Erythroblast (primary cell): ENCODE measurements around the gene TACR2.

Source experiments
- GATA1 ChIP-seq: IDR thresholded peaks from 2 replicates; pipeline ENCODE4 v1.6.1; 2011; ENCODE audit warnings: low read depth, mild to moderate bottlenecking, control low read depth, low read length, moderate library complexity
- POLR2A ChIP-seq: IDR thresholded peaks from 2 replicates; pipeline ENCODE4 v1.6.1; 2011; ENCODE audit warnings: mild to moderate bottlenecking, low read length

DNA sequence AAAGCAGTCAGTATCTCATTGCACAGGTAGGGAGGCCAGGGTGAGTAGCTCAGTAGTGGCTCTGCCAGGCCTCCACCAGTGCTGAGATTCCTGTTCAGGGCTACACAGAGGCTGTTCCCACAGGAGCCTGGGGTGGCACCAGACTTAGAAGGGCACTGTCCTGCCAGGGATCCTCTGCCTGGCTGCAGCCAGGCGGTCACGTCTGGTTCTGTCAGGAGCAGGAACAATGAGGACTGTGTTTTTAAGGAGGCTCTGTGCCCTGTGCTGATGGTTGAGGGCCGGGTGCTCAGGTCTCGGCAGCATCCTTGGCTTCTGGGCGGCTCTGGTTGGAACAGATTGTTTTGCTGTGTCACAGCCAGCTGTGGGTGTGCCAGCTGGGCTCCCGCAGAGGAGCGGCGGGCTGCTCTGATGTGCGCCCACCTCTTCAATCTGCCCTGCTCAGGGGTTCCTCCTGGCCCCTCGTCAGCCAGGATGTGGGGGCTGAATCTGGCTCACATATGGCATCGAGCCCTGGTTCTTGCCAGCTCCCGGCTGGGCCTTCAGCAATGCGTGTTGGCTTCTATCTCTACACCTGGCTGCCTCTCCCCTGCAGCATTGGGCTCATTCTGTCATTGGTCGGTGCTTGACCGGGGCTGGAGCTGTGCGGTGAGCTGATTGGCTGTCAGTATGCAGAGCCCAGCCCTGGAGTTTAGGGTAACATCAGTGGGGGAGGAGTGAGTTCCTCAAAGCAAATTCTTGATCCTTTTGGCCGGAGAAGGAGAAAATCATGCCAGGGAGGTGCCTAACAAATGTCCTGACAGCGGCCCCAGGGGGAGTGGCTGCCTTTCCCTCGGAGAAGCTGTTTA, 41.2 kb downstream of the TACR2 start:
- TF ChIP-seq POLR2A = no peak
- no peak for TF ChIP-seq GATA1
